ENCODE measurements around the gene MED12L.

MED12L gene

DNA sequence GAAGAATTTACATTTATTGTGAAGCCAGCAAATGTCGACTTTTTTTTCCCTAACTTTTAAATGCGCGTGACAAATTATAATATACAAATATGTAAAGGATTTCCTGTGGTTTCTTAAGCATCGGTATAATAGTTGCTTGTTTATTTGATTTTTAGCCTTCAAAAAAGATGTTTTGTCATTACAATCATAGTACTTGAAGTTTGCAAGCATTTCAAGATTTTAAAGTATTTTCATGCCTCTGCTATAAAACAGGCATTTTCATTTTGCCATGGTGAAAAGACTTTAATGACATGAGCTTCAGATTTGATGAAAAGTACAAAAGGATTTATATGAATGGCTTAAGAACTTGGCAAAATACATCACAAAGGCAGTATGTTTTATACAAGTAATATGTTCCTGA lies 308.5 kb downstream of the MED12L start:
- no peaks in the 10 kb centered on the region for H3K36me3 ChIP-seq (ENCODE audit: insufficient read depth)
- TF ChIP-seq, protein P1, sequence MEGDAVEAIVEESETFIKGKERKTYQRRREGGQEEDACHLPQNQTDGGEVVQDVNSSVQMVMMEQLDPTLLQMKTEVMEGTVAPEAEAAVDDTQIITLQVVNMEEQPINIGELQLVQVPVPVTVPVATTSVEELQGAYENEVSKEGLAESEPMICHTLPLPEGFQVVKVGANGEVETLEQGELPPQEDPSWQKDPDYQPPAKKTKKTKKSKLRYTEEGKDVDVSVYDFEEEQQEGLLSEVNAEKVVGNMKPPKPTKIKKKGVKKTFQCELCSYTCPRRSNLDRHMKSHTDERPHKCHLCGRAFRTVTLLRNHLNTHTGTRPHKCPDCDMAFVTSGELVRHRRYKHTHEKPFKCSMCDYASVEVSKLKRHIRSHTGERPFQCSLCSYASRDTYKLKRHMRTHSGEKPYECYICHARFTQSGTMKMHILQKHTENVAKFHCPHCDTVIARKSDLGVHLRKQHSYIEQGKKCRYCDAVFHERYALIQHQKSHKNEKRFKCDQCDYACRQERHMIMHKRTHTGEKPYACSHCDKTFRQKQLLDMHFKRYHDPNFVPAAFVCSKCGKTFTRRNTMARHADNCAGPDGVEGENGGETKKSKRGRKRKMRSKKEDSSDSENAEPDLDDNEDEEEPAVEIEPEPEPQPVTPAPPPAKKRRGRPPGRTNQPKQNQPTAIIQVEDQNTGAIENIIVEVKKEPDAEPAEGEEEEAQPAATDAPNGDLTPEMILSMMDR (conservative IDR thresholded peaks at IDR 0.05; ENCODE audit: low read depth, low read length): no peak
- H3K27ac ChIP-seq: no peak overlapping the region
- no peaks in the 10 kb centered on the region for H3K27me3 ChIP-seq (ENCODE audit: insufficient read depth, low read depth)
- H3K4me2 ChIP-seq: no peak overlapping the region
- H3K4me3 ChIP-seq (IDR thresholded peaks at IDR 0.05; ENCODE audit: insufficient read depth, low read depth, low read length): no peak overlapping the region
- no peak overlapping the region for H2AFZ ChIP-seq (ENCODE audit: low read depth)
- no peaks in the 10 kb centered on the region for H3K4me1 ChIP-seq (ENCODE audit: low read depth, poor library complexity, severe bottlenecking)
- no peaks in the 10 kb centered on the region for H4K20me1 ChIP-seq (ENCODE audit: insufficient read depth)
- no peak overlapping the region for H3K9ac ChIP-seq
- no peaks in the 10 kb centered on the region for H3K79me2 ChIP-seq (ENCODE audit: insufficient read depth, low read depth)

DNA sequence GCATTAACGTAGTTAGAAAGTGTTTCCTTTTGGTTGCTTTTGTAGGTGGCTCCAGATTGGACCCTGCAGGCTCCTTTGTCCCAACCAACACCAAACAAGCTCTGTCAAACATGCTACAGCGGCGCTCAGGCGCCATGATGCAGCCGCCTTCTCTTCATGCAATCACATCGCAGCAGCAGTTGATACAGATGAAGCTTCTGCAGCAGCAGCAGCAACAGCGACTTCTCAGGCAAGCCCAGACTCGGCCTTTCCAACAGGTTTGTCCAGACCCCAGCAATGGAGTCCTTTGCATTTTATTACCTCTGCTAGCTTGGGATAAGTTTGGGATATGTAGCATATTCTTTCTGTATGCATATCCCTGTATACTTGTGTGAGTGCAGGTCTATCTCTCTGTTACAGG lies 309.1 kb downstream of the MED12L start:
- Histone ChIP-seq H3K27me3 (ENCODE audit: insufficient read depth, low read depth) (no peaks in the 10 kb centered on the region), H3K79me2 (ENCODE audit: insufficient read depth, low read depth) (no peaks in the 10 kb centered on the region), H4K20me1 (ENCODE audit: insufficient read depth) (no peaks in the 10 kb centered on the region), H3K36me3 (ENCODE audit: insufficient read depth) (no peaks in the 10 kb centered on the region), H3K4me2 (no peak overlapping the region), H3K4me3 (IDR thresholded peaks at IDR 0.05; ENCODE audit: insufficient read depth, low read depth, low read length) (no peak overlapping the region), H3K9ac (no peak overlapping the region), H3K27ac (no peak overlapping the region), H2AFZ (ENCODE audit: low read depth) (no peak overlapping the region), H3K4me1 (ENCODE audit: low read depth, poor library complexity, severe bottlenecking) (no peaks in the 10 kb centered on the region)
- TF ChIP-seq, protein P1 (conservative IDR thresholded peaks at IDR 0.05; ENCODE audit: low read depth, low read length): no peak

DNA sequence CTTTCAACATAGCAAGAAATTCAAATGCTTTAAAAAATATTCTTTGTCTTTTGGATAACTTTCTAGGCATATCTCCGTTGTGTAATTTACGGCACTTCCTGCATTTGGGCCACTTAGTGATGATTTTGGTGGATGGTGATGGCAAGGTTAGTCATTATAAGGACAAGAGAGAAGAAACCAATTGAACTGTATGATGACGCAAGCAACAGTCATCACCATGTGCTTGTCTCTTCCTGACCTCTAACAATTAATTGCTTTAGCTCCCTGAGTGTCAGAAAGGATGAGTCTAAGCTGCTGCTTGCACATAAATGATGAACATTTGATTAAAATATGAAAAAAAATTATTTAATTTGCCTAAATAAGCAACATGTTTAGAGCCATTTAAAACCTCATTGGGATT lies 310.3 kb downstream of the MED12L start:
- TF ChIP-seq, protein P1 (conservative IDR thresholded peaks at IDR 0.05; ENCODE audit: low read depth, low read length): no peak
- Histone ChIP-seq H4K20me1 (ENCODE audit: insufficient read depth) (no peaks in the 10 kb centered on the region), H3K27me3 (ENCODE audit: insufficient read depth, low read depth) (no peaks in the 10 kb centered on the region), H3K79me2 (ENCODE audit: insufficient read depth, low read depth) (no peaks in the 10 kb centered on the region), H2AFZ (ENCODE audit: low read depth) (no peak overlapping the region), H3K4me3 (IDR thresholded peaks at IDR 0.05; ENCODE audit: insufficient read depth, low read depth, low read length) (no peak overlapping the region), H3K4me2 (no peak overlapping the region), H3K36me3 (ENCODE audit: insufficient read depth) (no peaks in the 10 kb centered on the region), H3K27ac (no peak overlapping the region), H3K4me1 (ENCODE audit: low read depth, poor library complexity, severe bottlenecking) (no peaks in the 10 kb centered on the region), H3K9ac (no peak overlapping the region)

DNA sequence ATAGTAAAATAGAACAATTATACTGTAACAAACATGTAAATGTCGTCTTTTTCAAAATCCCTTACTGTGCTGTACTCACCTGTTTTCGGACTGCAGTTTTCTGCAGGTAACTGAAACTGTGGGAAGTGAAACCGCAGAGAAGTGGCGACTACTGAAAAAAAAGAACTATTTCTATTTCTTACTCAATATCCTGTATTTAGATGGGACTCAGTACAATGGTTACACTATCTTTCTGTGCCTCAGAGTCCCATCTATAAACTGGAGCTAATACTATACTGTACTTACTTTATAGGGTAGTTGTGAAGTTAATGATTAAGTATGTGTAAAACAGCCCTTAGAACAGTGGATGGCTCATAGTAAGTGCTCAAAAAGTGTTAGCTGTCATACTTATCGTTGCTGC lies 313.4 kb downstream of the MED12L start:
- TF ChIP-seq, protein P1 (conservative IDR thresholded peaks at IDR 0.05; ENCODE audit: low read depth, low read length): no peak
- Histone ChIP-seq H3K27me3 (ENCODE audit: insufficient read depth, low read depth) (no peaks in the 10 kb centered on the region), H2AFZ (ENCODE audit: low read depth) (no peak overlapping the region), H3K4me3 (IDR thresholded peaks at IDR 0.05; ENCODE audit: insufficient read depth, low read depth, low read length) (no peak overlapping the region), H3K4me1 (ENCODE audit: low read depth, poor library complexity, severe bottlenecking) (no peaks in the 10 kb centered on the region), H3K4me2 (no peak overlapping the region), H3K9ac (no peak overlapping the region), H4K20me1 (ENCODE audit: insufficient read depth) (no peaks in the 10 kb centered on the region), H3K36me3 (ENCODE audit: insufficient read depth) (no peaks in the 10 kb centered on the region), H3K79me2 (ENCODE audit: insufficient read depth, low read depth) (no peaks in the 10 kb centered on the region), H3K27ac (no peak overlapping the region)
